Ecto neural progenitor cell (in vitro differentiated cells): ENCODE measurements around the gene SLC36A4.
"Not testable (repeated sequence)": the region's sequence is repeated elsewhere in the genome, so short reads cannot be mapped to it uniquely, and the experiment has no call there.

Experiments
- DNase-seq: peaks from one replicate; pipeline ENCODE4 v3.0.0-alpha.2; 2018; ENCODE audit warnings: low spot score

SLC36A4 gene

GRCh38 chr11:93122535-93123235 lies 75.1 kb downstream of the SLC36A4 start:
- DNase-seq: no peak

GRCh38 chr11:93118276-93118675 lies 79.5 kb downstream of the SLC36A4 start:
- DNase-seq: no peak

GRCh38 chr11:93117565-93117964 lies 80.2 kb downstream of the SLC36A4 start:
- DNase-seq: no peak

- no peak for DNase-seq
Measured at GRCh38 chr11:93116641-93117441, 81.0 kb downstream of the SLC36A4 start.

DNA sequence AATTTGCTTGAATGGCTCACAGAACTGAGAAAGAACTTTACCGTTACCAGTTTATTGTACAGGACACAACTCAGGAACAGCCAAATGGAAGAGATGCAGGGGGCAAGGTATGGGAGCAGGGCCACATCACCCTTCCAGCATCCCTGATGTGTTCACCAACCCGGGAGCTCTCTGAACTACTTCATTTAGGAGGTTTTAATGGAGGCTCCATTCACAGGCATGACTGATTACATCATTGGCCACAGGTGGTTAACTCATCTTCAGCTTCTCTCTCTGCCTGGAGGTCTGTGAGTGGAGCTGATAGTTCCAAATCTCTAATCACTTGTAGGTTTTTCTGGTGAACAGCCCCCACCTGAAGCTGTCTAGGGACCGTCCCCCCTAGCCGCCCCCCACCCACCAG lies 83.5 kb downstream of the SLC36A4 start:
- DNase-seq: no peak

GRCh38 chr11:93113824-93114223 lies 84.0 kb downstream of the SLC36A4 start:
- no peak for DNase-seq

GRCh38 chr11:93111147-93111546 lies 86.6 kb downstream of the SLC36A4 start:
- not testable (repeated sequence) for DNase-seq

- DNase-seq: no peak
Measured at GRCh38 chr11:93100211-93100610, 97.6 kb downstream of the SLC36A4 start.

DNA sequence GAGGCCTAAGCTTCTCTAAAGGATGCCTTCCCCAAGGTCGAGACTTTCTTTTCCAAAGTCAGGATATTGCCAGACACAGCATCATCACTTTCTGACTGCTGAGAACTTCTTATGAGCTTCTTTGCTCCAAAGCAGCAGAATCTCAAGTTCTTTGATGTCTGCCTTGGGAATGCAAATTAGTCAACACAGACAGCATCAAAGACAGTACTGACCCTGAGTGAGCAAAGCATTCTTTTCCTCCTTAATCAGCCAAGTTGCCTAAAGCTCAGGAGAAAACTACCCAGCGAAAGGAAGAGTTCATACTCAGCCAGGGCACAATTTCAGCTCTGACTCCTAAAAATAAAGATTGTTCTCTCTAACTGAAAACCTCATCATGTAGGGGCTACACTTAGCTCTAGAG lies 98.0 kb downstream of the SLC36A4 start:
- no peak for DNase-seq
